Astrocyte of the spinal cord (primary cell): Measurements from ENCODE around the gene LIF.

ENCODE experiments used
- DNase-seq: peaks from one replicate; pipeline ENCODE4 v3.0.0; 2011; ENCODE audit warnings: low read depth, low spot score
- H3K4me3 ChIP-seq: 2 replicates; pipeline ENCODE4 v1.5.1; 2011; ENCODE audit warnings: low read depth, mild to moderate bottlenecking, low read length, moderate library complexity
- CTCF ChIP-seq: IDR thresholded peaks from 2 replicates; pipeline ENCODE4 v1.5.1; 2012; ENCODE audit warnings: low read depth, mild to moderate bottlenecking, low read length, inconsistent platforms
- in situ Hi-C: cut with HindIII; loops from 2 replicates; pipeline ENCODE4 v1.10.0; 2017; ENCODE audit warnings: low sequenced_read_pairs

Gene LIF

GRCh38 chr22:30292069-30292970 lies 45.8 kb upstream of the LIF start:
- DNase-seq = no peak
- no peak for TF ChIP-seq CTCF
- in situ Hi-C loops = no loop called here
- no peak overlapping the region for H3K4me3 ChIP-seq

DNA sequence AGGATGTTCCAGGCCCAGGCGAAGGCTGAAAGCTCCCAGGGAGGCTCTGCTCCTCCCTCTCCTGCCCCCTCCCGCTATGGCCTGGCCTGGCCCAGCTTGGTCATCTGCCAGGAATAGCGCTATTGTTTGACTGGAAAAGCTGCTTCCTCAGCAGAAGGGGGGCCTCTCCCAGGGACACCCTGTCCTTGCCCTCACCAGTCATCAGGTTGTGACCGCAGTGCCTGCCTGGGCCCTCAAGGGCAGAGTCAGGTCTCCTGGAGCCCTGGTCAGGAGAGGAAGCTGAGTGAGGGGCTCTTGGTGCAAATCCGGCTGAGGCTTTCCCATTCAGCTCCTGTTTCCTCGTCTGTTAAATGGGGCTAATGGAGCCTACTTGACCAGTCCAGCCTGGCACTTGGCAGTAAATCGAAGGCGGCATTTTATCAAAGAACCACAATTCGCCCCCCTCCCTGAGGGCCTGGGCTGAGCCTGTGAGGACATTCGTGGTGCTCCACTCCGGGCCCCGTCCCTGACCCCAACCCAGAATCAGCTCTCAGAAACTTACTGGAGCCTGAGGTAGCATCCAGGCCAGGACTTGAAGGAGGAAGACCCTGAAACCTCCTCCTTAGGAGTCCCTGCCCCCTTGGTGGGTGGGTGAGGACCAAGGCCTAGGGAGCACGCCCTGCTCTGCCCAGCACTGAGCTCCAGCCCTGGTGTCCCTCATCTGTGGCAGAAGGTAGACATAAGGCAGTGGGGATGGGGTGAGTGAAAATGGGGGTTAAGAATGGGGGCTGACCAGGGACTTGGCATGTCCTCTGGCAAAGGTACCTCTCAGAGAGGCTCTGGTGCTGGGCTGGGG lies 44.7 kb upstream of the LIF start:
- in situ Hi-C loops = no loop called here
- DNase-seq = peak; percentile 70
- TF ChIP-seq CTCF = no peak
- no peak overlapping the region for H3K4me3 ChIP-seq

DNA sequence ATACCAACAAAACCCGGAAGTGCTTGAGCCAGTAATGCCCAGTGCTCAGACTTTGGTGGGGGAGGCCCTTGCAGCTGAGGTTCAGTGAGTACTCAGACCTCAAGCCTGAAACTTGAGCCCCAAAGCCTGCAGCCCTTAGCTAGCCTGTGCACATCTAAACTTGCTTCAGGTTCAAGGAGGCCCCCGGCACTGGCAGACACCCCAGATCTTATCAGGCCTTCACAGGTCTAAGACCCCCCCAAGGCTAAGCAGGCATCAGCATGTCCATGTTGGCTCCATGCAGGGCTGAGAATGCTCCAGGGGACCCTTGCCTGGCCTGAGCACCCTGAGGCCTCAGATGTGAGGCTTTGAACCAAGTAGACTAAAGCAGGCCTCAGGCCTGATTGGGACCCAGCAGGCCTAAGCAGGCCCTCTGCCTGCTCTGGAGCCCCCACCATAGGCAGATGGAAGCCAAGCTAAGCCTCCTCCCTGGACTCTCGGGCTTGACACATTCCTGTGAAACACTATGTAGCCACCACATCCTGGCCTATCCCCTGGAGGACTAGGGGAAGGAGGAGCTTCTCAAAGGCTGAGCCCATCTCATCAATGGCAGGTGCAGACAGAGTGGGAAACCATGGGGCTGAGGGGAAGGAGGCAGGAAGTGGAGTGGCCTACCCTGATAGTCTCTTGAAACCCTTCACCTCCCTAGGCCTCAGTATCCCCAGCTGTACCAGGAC lies 43.9 kb upstream of the LIF start:
- H3K4me3 ChIP-seq = no peak overlapping the region
- in situ Hi-C loops = no loop called here
- peak; percentile 69 for DNase-seq
- no peak for TF ChIP-seq CTCF

GRCh38 chr22:30289980-30290313 lies 43.4 kb upstream of the LIF start:
- in situ Hi-C loops = no loop called here
- no peak for TF ChIP-seq CTCF

DNA sequence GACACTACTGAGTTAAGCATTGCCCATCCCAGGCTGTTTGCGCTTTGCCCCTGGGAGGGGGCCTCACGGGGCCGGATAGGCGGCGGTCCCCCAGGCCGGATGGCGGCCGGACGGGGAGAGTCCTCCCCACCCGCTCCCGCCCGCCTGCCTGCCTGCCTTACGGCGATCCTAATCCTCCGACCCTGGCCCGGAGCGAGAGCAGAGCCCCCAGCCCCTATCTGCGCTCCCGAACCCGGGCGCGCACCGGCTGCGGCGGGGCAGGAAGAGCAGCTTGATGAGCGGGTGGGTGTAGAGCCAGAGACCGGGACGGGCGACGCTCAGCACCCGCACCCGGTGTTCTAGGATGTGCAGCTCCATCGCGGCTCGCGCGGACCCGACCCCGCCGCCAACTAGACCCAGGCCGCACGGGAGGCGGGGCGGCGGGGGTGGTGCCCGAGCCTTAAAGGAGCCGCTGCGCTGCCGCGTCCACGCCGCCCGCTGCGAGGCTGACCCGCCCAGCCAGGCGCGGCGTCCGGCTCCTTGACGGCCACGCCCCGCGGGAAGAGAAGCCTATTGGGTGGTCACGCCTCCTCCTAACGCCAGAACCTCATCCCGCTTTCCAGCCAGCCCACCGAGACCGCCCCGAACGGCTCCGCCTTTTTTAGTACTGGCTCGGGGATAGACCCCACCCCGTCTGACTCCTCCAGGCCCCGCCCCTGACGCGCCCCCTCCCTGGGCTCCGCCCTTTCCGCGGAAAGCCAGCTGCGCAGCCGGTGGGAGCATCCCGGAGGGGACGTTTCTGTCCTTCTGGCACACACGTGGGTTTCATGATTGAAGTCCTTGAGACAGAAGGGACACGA lies 42.8 kb upstream of the LIF start, which contains the start of gene CASTOR1:
Gene CASTOR1, minus strand, starts transcription at position 365 of the 839 bp plus-strand sequence. Its CDS starts 8 bp downstream, at position 357.
- in situ Hi-C loops = no loop called here
- DNase-seq = peak; percentile 99
- H3K4me3 ChIP-seq = peak within 1 kb of the TSS; percentile 74
- TF ChIP-seq CTCF = no peak

More at GRCh38 chr22:30289980-30290313, 43.4 kb upstream of the LIF start:
- peak overlapping the region; percentile 24 for H3K4me3 ChIP-seq
- DNase-seq = no peak
